22Rv1 (cell line): ENCODE results near the gene FAM187B.

Source experiments
- CTCF ChIP-seq: fragments of 450-650 bp; IDR thresholded peaks from 2 replicates; pipeline ENCODE4 v1.5.1; 2017; ENCODE audit warnings: mild to moderate bottlenecking
- ZFX ChIP-seq: fragments of 450-650 bp; IDR thresholded peaks from 2 replicates; pipeline ENCODE4 v1.6.1; 2017; ENCODE audit warnings: antibody characterized with exemption, borderline replicate concordance

DNA sequence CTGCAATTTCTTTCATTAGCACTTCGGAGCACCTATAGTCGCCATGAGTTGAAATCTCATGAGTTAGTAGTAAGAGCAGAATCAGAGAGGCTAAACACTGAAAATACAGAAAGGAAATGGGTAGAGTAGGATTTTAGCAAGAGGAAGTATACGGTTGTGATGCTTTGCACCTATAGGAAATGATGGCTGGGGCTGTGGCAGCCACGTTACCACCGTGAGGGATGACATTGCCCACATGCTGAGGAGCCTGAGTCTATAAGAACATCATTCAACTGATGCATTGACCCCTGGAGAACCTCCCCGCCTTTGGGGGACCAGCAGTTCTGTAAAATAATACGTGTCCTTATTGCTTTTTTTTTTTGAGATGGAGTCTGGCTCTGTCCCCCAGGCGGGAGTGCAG lies 20.4 kb downstream of the FAM187B start:
- no peak for TF ChIP-seq CTCF
- no peak for TF ChIP-seq ZFX
